Stimulated activated CD4-positive, alpha-beta T cell treated with anti-CD3 and anti-CD28 coated beads, Interleukin-1b, Interleukin-23, amount 100 ng/mL, for 4 hours (primary cell): Measurements from ENCODE around the gene SLC4A5.
"Not testable (repeated sequence)": the region's sequence is repeated elsewhere in the genome, so short reads cannot be mapped to it uniquely, and the experiment has no call there.

Experiments
- DNase-seq, 2 donors: peaks; one replicate each; pipeline ENCODE4 v3.0.0-alpha.2; 2020; ENCODE audit warnings: low read depth in 2 of 2

SLC4A5 gene

GRCh38 chr2:74367789-74368188 lies 24.6 kb upstream of the SLC4A5 start:
- DNase-seq = no peak

- DNase-seq = no peak
These were observed 22.8 kb upstream of the SLC4A5 start for GRCh38 chr2:74366036-74366435.

GRCh38 chr2:74364533-74365505 lies 21.6 kb upstream of the SLC4A5 start:
- DNase-seq = no peak

DNA sequence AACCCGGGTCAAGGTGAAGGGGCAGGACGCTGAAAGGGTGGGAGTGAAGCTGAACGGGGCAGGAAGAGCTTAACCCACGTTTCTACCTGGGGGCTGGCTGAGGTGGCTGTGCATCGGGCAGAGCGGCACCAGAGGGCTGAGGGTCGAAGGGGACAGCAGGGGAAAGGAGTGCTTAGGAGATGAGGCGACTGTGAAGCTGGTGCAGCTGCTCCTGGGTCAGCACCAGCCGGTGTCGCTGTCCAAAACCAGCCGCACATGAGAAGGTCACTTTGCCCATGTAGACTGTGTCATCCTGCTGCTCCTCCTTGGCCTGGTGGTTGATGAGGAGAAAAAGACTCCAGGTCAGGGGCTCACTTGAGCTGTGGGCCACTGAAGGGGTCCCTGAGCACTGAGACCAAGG lies 18.1 kb upstream of the SLC4A5 start:
- no peak for DNase-seq

- DNase-seq = no peak
These were observed 14.4 kb upstream of the SLC4A5 start for GRCh38 chr2:74357627-74358026.

- no peak for DNase-seq
These were observed 6.7 kb upstream of the SLC4A5 start for GRCh38 chr2:74349889-74350288.

DNA sequence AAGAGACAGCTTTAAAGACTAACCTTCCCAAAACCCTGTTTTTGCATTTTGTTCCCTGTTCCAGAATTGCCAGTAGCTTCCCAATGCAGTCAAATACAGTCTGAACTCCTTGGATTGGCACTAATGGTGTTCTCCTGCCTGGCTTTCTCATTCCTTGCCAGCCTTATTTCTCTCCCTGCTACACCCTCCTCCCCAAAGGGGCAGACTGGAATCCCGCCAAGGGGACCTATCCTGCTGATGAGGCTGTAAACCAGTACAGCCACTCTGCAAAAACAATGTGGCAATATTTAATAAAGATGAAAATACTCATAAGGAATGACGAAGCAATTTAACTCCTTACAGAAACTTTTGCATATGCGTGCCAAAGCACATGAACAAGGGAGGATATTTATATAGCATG lies 4.5 kb upstream of the SLC4A5 start:
- DNase-seq = no peak

DNA sequence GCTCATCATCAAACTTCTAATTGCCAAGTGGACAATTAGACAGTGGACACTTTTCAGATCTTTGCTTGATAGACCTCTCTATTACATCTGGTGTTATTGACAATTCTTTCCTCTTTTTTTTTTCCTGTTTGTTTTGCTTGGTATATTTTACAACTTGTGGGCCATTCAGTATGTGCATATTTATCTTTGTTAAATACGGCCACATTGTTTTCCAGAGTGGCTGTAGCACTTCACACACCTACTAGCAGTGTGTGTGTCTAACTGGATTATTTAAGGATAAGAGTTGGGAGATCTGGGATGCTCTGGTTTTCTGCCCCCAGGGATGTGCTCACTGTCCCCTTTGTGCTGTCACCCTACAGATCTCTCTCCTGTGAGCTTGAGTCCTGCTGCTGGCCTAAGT lies 4.1 kb upstream of the SLC4A5 start:
- no peak for DNase-seq

- no peak for DNase-seq
These were observed 2.2 kb upstream of the SLC4A5 start for GRCh38 chr2:74345272-74345943.

DNA sequence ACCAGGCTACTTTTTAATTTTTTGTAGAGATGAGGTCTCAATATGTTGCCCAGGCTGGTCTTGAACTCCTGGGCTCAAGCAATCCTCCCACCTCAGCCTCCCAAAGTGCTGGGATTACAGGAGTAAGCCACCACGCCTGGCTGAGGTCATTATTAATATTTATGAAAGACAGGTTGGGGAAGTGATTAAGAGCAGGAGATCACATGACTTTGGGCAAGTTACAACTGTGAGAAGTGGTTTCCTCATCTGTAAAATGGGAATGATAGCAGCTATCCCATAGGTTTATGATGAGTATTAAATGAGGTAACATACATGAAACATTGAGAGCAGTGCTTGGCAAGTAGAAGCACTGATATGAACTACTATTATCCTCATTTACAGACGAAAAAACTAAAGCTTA lies 7.0 kb downstream of the SLC4A5 start:
- DNase-seq = not testable (repeated sequence)

DNA sequence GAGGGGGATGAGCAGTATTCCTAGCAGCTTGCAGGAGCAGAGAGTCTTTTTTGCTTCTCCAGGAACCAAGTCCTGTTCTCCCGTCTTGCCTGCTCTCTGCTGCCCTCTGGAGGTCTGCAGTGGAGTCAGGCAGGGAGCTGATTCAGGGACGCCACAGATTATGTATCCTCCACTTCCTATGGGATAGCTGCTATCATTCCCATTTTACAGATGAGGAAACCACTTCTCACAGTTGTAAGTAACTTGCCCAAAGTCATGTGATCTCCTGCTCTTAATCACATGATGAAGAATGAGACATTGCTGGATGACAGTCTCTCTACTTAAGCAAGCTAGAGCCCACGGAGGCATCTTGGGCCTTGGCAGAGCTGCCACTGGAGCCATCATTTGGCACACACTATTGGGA lies 8.3 kb downstream of the SLC4A5 start:
- DNase-seq = peak; percentile 66 to 72

GRCh38 chr2:74333896-74334586 lies 9.2 kb downstream of the SLC4A5 start:
- DNase-seq = no peak

DNA sequence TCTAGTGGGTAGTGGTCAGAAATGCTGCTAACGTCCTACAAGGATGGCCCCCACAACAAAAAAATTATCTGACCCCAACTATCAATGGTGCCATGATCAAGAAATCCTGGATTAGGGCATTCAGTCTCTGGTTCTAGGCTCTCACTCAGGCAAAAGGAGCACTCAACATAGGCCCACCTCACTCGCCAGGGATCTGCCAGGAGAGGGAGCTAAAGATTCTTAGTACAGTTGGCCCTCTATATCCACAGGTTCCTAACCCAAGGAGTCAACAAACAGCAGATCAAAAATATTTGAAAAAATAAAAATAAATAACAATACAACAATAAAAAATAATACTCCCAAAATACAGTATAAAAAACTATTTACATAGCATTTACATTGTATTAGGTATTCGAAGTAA lies 10.0 kb downstream of the SLC4A5 start:
- no peak for DNase-seq

- no peak for DNase-seq
These were observed 10.6 kb downstream of the SLC4A5 start for GRCh38 chr2:74332550-74333174.

GRCh38 chr2:74328573-74328972 lies 14.6 kb downstream of the SLC4A5 start:
- no peak for DNase-seq

DNA sequence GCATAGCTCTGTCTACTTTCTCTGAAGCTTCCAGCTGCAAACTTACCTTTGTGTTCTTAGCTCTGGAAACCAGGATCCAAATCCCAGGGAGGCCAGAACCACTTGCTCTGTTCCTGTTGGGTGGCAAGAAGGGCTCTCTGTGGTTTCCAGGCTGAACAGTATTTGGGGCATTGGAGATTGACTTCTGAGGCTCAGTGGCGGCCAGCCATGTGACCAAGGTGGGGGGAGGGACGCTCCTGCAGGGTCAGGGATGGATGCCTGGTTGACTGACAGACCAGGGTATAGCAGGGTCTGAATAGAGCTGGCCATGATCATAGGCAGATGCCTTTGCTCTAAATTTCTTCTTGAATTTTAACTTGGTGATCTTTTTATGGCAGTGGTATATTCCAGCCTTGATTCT lies 15.1 kb downstream of the SLC4A5 start:
- no peak for DNase-seq

GRCh38 chr2:74327627-74328026 lies 15.6 kb downstream of the SLC4A5 start:
- DNase-seq = no peak

DNA sequence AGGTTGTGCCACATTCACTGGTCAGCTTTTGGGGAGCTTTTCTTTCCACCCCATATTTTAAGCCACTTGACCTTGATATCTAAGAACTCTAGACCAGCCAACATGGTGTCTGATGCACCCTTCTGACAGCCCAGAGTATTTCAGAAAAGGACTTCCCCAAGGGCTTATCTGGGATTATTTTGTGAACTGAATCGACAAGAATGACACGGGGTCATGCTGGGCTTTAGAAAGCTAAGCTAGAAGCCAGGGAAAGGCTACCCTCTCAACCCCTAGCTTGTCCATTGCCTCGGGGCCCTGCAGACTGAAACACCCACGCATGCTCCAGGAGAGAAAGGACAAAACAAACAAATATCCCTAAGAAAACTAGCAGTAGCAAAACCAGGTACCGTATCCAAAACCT lies 16.0 kb downstream of the SLC4A5 start:
- DNase-seq = no peak

GRCh38 chr2:74325815-74326214 lies 17.4 kb downstream of the SLC4A5 start:
- no peak for DNase-seq

DNA sequence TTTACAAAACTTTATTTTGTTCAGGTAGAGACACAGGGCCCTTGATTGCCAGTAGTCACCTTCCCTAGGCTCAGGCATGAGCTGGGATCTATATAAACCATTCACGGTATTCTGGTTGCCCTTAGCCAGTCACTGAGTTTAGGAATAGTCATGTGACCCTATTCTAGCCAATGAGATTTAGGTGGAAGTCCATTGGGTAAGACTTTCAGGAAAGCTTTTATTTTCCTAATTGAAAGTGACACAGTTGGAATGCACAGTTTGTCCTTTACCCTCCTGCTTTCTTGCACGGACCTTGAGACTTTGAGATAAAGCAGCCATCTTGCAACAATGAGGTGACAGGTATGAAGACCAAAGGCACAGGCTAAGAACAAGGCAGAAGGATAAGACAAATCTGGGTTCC lies 21.5 kb downstream of the SLC4A5 start:
- DNase-seq = no peak

DNA sequence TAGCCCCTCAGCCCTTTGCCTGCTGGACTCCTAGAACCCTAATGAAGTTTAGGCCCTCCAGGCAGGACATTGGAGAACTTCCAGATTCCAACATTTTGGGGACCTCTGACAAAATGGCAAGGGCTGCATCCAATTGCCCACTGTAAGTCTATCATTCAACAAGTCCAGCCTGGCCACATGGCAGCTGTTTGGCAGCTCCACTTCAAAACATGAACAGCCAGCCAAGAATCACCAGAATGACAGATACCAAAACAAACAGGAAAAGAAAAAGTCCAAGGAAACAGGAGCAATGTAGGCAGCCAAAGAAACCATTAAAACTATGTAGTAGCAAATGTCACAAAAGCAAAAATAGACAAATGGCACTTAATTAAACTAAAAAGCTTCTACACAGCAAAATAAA lies 25.5 kb downstream of the SLC4A5 start:
- DNase-seq = no peak
